NCI-H146 (cell line): ENCODE measurements around the gene PRPF31.
A peak's percentile ranks its signal among the peaks of the same experiment; 100 is the strongest.

Experiments used
- DNase-seq: peaks from one replicate; lab custom pipeline; 2025; lab: John Stamatoyannopoulos, UW

The PRPF31 gene

DNA sequence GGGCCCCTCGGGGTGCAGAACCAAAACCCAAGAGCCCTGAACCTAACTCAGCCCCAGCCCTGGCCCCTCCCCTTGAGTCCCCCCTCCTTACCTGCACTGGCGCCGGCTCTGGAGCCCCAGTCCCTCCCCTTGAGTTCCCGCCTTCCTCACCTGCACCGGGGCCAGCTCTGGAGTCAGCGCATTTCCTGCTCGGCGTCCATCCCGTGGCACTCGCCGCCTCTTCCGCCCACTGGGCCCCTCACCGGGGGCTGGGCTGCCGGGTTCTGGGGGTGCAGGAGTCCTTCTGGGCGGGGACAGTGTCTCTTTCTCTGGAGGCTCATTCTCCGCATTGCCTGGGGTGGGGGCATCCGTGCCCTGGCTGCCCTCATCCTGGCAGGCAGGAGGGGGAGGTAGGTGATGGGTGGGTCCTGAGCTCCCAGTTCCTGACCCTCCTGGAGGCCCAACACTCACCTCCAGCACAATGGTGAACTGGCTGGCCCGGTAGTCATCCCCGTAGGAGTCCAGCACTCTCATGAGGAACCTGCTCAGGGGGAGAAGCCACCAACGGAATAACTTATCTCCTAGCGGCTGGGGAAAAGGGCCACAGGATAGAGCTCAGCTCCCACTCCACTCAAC, 7.6 kb upstream of the PRPF31 start:
- no peak for DNase-seq

- DNase-seq = no peak
These were observed 7.1 kb upstream of the PRPF31 start for GRCh38 chr19:54108496-54108895.

DNA sequence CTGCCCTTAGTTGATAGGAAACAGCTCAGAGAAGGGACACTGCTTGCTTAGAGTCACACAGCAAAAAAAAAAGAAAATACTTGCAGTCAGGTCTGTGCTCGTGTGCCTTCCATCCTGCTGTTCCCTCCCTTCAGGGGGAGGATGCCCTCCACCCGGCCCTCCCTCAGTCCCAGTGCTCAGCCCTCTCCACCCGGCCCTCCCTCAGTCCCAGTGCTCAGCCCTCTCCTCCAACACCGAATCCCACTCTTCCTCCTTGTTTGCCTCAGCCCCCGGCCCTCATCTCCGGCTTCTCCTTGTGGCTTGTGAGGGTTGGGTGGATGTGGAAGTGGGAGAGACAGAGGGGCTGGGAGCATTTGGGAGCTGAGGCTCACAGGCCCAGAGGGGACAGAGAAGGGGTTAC, 5.9 kb upstream of the PRPF31 start:
- DNase-seq = no peak

GRCh38 chr19:54114340-54115108, 1.0 kb upstream of the PRPF31 start:
- DNase-seq = no peak

DNA sequence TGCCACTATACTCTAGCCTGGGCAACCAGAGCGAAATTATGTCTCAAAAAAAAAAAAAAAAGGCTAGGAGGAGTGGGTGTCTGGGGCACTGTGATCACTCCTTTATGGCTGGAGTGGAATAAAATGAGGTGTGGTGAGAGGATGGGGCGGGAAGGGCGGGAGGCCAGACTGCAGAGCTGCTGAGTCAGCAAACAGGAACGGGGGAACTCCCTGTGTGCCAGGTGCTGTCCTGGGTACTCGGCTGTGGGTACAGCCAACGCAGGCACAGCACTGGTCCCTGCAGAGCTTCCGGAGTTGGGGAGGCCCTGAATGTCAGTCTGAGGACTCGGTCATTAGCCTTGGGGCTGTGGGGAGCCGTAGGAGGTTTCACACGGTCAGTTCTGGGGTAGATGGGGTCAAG, 5.7 kb downstream of the PRPF31 start:
- DNase-seq = no peak

DNA sequence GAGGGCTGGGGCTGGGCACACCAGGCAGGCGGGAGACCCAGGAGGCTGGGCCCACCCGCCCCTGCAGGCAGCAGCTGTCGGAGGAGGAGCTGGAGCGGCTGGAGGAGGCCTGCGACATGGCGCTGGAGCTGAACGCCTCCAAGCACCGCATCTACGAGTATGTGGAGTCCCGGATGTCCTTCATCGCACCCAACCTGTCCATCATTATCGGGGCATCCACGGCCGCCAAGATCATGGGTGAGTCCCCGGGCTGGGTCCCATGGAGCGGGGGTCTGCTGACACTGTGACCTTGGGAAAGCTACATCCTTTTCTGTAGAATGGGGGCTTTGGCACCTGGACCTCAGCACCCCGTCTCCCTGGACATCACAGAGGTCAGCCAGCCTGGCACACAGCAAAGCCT, 8.1 kb downstream of the PRPF31 start:
- no peak for DNase-seq

DNA sequence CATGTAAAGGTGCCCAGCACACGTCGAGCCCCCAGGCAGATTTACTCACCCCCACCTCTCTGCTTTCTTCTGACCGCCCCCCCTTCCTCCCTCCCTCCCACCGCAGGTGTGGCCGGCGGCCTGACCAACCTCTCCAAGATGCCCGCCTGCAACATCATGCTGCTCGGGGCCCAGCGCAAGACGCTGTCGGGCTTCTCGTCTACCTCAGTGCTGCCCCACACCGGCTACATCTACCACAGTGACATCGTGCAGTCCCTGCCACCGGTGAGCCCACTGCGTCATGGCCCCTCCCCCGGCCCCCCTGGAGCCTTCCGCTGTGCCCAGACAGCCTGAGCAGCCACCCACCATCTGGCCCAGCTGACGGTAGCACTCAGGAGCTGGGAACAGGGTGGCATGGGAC, 8.8 kb downstream of the PRPF31 start:
- DNase-seq = no peak

GRCh38 chr19:54125713-54126112, 10.2 kb downstream of the PRPF31 start:
- no peak for DNase-seq

GRCh38 chr19:54127688-54128440, 12.3 kb downstream of the PRPF31 start:
- DNase-seq = no peak

DNA sequence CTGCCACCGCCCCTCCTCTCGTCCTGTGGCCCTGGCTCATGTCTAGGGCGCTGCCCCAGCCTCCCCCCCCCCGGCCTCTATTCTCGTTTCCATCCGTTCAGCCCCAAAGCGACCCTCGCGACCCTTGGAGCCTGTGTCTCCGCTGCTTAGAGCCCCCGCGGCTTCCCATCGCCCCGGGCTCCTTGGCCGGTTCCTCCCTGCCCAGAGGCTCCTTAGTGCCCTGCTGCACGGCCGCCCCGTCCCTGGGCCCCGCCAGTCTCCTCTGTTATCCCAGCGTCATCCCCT, 12.8 kb downstream of the PRPF31 start:
- DNase-seq = no peak

GRCh38 chr19:54128796-54129616, 13.5 kb downstream of the PRPF31 start:
- DNase-seq = no peak

DNA sequence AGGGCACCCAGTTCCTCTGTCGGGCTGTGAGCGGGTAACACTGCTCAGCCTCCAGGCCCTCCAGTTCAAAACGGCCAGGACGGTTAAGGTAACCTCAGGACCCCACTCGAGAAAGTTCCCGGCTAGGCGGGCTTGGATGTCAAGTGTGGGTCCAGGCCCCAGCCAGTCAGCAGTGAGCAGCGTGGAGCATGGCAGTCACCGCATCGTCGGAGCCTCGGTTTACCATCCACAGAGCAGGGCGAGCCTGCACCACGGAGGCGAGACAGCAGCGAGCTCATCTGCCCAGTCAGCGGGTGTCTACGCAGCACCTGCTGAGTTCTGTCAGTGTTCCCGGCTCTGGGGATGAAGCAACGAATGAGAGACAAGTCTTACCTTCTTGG, 14.1 kb downstream of the PRPF31 start:
- no peak for DNase-seq

- DNase-seq = peak; percentile 46
These were observed 17.9 kb downstream of the PRPF31 start for GRCh38 chr19:54133312-54133956.

DNA sequence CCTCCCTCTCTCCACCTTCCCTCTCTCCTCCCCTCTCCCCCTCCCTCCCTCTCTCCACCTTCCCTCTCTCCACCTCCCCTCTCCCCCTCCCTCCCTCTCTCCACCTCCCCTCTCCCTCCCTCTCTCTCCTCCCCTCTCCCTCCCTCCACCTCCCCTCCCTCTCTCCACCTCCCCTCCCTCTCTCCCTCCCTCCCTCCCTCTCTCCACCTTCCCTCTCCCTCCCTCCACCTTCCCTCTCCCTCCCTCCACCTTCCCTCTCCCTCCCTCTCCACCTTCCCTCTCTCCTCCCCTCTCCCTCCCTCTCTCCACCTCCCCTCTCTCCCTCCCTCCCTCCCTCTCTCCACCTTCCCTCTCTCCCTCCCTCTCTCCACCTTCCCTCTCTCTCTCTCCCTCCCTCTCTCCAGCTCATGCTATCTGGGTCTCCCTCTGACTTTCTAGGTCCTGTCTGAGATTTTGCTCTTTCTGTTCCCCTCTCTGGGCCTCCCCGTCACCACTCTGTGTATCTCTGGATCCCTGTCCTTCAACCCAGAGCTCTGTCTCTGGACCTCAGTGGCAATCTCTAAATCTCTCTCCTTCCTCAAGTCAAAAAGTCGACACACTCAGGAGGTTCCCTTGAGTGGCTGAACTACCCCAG, 18.5 kb downstream of the PRPF31 start:
- no peak for DNase-seq

DNA sequence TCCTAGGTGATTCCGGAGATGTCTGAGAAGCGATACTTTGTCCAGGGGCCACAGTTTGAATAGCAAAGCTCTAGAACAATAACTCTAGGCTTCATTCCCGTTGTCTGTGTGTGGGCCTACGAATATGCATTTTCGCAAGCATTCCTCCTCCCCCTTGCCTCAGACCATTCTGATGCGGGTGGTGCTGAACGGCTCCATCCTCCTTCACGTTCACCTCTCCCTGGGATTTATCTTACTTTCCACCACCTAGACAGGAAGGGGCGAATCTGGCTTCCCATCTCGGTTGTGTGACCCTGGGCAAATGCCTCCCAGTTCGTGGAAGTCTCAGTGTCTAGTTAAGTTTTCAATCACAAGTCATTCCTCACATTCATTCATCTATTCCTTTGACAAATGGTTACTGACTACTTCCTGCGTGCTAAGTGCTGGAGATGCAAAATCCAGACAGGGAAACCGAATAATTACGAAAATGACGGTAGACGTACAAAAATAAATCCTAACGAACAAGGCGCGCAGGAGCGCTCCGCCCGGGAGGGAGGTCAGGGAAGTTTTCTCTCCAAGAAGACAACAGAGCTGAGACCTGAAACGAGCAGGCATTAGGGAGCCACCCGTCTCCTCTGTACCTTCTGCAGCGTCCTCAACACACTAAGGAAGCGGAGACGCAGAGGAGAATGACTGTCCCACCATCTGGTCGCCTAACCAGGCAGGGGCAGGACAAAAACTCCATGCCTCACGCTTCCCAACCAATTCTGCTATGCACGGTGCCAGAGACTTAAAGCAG, 20.7 kb downstream of the PRPF31 start:
- peak; percentile 66 for DNase-seq

- peak; percentile 100 for DNase-seq
These were observed 21.5 kb downstream of the PRPF31 start for GRCh38 chr19:54136864-54137698.

GRCh38 chr19:54137699-54138488, 22.3 kb downstream of the PRPF31 start, which contains the start of gene CNOT3:
CNOT3 (plus strand) TSS chr19:54137762; CDS start chr19:54142979, 5,217 bp downstream.
- DNase-seq = peak; percentile 43

- peak; percentile 43 for DNase-seq
These were observed 23.1 kb downstream of the PRPF31 start for GRCh38 chr19:54138489-54139256.
